NCI-H146 (cell line): ENCODE data around the gene DEPP1.

Experiments
- DNase-seq: peaks from one replicate; lab custom pipeline; 2025; lab: John Stamatoyannopoulos, UW

DEPP1 gene

DNA sequence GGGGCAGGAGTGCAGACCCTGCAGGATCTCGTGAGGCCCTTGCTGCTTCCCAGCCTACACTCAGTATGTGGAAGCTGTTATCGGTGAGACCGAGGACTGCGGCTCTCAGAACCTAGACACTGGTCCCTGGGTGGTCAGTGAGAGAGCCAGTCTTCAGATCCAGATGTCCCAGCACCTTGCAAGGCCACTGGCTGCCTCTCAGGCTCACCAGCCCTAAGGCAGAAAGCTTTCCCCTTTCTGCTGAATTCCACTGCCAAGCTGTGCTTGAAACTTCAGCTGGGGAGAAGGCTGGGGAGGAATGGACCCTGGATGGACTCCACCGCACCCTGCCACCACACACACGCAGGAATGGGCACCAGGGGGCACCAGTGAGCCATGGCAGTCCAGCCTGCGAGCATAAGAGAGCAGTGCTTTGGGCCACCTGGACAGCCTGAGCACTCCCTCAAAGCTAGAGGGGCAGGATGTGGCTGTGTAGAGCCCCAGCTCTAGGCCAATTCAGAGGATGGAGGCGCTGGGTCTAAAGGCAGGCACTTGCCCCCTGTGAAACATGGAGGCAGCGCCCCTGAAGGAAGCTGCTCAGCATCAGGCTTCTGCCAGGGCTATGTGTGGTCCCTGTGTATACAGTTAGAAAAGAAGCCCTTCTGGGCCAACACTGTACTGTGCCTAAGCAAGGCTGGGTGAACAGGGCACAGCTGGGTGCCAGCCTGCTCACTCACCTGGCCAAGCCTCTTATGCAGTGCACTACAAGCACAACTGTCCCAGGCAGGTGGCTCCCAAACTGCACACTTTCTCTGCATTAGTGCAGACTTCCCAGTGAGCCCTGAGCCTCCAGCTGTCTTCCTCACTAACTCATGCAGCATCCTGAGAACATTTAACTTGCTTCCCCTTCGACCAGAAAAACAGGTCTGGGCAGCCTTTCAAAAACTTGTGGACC is 45.8 kb downstream of the DEPP1 start:
- peak; percentile 73 for DNase-seq

DNA sequence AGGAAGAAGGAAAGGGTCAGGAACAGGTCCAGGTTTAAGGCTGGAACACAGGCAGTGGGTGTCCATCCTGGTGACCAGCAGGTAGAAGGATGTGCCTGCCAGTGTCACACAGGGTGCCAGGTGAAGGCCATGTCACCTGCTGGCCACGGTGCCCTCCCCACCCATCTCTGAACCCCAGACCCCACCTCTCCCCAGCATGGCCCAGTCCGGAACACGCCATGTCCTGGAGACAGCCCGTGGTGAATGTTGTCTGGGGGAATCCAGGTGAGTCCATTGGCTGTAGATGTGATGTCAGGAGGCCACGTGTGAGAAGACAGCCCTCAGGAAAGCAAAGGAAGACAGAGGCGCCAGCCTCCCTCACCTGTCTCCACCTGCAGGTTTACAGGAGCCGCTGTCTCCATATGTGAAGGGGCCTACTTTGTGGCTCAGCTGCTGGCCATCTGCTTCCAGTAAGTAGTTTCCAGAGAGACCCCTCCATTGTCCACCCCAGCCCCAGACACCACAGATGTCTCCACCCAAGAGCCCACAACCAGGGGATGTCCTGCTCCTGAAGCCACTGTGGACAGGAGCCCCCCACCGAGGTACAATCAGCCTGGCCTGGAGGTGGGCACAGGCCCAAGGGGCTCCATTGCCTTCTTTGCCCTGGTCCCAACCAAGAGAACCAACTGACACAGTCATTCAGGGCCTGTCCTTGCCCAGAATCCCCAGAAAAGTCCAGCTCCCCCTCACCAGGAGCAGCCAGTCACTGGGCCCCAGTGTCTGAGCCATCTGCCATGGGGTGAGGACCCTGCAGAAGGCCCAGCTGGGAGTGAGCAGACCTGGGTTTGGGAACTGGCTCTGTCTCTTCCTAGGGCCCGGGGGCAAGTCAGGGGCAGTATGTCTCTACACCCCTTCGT is 46.7 kb downstream of the DEPP1 start:
- no peak for DNase-seq

DNA sequence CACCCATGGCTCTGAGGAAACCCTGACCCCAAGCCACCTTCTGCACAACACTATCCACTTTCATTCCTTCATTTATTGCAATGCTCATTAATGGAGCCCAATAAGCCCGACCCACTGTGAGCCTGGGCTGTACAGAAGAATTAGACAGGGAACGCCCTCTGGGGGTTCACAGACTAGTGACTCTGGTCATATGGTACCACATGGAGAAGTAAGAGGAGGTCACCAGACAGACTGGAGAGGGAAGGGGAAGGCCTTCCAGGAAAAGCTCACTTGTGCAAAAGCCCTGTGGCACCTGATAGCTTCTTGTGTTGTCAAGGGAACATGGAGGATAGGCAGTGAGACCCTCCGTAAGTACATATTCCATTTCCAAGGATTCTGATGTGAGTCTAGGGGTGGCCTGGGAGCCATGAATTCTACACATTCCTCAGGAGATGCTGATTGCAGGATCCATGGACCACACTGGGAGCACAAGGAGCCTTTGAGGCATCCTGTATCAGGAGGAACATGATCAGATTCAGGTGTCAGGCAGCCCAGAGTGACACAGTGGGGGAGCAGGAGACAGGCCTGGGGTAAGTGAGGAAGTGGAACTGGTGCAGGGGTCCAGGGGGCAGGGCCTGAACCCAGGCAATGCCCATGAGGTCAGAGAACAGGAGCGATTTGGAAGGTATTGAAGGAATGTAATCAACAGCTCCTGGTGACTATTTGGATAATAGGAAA is 47.5 kb downstream of the DEPP1 start:
- DNase-seq = no peak

DNA sequence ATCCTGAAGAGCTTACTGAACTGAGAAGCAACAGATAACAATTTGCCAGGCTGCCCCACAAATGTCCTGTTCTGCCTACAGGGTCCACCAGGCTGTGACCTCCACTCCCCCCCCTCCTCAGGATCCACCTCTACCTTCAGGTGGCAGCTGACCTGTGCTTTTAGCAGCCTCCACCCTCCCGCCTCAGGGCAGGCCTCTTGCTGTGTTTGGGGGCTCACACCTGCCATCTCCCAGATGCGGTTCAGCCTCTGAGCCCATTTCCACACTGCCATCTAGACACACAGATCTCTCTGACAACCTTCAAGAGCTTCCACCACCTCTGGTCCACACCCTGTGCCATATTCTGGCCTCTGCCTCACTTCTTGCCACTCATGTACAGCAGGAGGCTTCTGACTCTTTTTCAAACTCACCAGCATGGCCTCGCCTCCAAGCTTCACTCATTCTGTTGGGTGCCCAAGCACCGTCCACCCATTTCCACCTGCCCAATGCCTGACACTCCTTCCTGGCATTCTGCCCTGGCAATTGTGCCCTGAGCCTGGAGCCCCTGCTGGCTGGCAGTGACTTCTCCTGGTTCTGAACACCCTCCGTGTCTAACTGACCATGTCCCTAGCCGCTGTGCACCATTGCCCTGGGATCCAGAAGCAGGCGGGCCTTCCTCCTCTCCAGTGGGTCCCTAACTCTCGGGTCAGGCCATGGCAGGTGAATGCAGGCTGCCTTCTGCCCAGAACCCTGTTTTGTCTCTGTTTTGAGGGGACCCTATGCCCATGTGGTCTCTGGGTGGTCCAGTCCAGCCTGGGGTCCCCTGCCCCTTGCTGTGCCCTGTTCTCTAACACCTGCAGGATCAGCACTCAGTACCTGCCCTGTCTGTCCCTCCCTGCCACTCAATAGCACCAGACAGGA is 49.0 kb downstream of the DEPP1 start:
- no peak for DNase-seq

DNA sequence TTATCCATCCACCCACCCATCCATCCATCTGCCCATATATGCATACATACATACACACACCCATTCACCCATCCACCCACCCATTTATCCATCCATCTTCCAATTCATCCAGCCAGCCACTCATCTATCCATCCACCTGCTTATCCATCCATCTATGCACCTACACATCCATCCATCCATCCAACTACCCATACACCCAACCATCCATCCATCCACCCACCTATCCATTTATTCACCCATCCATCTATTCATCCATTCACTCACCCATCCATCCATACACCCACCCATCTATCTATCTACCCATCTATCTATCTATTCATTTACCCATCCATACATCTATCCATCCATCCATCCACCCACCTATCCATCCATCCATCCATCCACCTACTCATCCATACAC is 50.1 kb downstream of the DEPP1 start:
- no peak for DNase-seq

DNA sequence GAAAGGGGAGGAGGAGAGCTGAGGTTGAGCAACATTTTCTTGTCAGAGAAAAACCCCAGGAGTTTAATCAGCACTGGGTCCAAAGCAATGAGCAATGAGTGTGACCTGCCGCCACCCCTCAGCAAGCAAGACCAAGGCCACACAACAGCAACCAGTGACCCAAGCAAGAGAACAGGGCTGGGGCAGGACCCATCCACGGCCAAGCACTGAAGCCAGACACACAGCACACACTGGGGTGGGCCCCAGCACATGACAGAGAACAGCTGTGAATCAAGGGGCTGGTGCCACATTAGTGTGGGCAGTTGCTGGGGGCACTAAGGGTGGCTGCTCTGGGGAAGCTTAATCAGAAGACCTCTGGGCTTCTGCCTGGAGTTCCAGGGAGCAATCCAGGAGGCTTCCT is 51.3 kb downstream of the DEPP1 start:
- DNase-seq = no peak

DNA sequence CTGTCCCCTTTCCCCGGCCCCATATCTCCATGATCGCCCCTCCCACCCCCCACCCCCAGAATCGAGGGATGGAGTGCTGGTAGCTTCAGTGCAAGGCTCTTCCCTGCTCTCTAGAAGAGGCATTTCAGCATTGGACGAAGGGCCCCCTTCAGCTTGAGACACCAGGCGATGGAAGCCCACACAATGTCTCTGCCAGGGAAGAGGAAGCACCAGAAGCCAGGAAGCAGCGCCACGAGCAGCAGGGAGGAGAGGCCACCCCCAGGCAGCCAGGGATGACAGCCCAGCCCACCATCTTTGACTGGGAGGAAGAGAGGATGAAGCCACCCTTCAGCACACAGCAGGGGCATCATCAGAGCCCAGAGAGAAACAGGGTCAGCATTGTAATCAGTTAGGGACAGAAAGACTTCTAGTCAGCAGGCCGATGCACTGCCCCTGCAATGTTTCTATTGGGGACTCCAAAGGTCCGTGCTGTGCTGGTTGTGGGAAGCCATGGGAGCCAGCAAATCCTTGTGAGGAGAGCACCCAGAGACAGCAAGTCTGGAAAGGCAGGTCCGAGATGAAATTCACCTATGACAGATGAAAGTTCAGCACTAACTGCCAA is 51.8 kb downstream of the DEPP1 start:
- DNase-seq = no peak
